GM21447 (cell line): ENCODE measurements around the gene HRG.
A peak's percentile ranks its signal among the peaks of the same experiment; 100 is the strongest.

Experiments used
- ATAC-seq: cut with Tn5 transposase; IDR thresholded peaks from one replicate; pipeline ENCODE4 v1.9.1; 2021; ENCODE audit not compliant: unreplicated experiment

HRG gene

DNA sequence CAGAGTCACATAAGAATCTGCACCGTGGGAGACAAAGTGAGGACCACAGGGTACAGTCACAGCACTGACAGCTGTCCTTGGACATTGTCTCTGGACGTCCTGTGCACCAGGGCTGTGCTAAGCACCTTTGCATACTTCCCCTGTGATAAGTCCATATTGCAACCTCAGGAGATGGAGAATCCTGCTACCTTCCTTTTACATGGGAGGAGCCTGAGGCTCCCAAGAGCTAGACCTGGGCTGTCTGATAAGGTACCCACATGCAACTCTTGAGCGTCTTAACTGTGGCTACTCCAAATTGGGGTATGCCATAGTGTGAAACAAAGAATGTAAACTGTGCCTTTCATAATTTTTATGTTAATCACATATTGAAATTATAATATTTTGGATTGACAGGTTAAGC, 28.1 kb upstream of the HRG start:
- ATAC-seq: no peak

DNA sequence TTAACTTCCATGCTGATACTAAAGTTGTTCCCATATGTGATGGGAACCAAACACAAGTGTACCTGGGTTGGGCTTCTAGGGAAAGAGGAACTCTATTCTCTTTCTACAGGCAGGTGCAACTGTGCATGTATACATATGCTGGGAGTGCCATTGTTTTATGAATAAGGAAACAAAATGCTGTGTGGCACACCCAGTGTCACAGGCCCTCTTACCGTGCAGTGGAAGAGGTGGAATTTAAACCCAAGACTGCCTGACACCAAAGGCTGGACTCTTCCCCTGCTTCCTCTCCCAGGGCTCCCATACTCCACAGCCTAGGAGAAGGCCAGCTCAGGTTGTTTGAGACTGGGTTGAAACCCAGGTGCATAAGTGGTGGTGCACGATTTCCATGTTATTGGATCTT, 27.6 kb upstream of the HRG start:
- ATAC-seq: no peak

DNA sequence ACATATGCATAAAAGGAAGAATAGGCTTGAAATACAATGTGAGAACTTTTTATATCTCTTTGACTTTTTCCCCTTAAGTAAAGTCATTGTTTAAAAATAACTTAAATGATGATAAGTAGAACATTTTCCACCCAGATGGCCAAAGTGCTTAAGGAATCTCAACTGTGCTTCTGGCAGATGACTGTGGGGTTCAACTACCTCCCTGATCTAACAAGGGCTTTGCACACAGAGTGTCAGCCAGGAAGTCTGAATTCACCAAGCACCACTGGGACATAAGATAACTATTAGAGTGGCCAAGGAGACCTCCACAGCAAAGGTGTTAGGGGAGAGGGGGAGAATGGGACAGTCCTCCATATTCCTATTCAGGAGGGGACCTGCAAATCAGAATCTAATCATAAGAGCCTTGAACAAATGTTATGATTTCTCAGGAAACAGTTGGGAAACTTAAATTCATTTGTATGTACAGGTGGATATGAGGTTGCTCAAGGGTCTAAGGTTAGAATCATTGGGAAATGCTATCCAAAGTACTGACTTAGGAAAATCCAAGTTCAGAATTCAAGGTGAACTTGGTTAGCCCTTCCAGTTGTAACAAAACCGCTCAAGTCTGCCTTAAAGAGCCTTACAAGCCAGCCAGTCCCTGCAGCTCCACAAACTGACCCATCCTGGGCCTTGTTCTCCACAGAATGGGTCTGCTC, 25.9 kb upstream of the HRG start, which contains the start of gene FETUB:
TSS of gene FETUB (plus strand) at position 622 of the 695 bp plus-strand sequence. CDS start at position 684, 62 bp downstream.
- no peak for ATAC-seq

DNA sequence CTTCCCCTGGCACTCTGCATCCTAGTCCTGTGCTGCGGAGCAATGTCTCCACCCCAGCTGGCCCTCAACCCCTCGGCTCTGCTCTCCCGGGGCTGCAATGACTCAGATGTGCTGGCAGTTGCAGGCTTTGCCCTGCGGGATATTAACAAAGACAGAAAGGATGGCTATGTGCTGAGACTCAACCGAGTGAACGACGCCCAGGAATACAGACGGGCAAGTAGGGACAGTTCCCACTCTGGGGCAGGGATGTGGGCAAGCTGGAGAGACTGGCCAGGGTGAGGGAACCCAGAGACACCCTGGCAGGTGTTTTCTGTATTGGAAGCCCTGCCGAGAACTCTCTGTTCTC, 25.4 kb upstream of the HRG start:
- ATAC-seq: no peak

DNA sequence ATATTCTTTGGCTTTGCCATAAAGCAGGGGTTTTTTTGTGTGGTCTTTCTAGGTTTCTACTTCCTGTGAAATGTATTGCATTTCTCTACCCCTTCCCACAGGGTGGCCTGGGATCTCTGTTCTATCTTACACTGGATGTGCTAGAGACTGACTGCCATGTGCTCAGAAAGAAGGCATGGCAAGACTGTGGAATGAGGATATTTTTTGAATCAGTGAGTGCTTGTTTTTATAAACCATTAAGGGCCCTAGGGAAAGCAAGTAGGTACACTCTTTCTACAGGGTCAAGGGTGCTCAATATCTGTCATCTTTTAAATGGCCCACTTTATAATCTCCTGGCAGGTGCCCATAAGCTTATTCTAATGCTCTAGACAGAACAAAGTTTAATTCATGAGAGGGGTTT, 24.9 kb upstream of the HRG start:
- ATAC-seq: no peak

DNA sequence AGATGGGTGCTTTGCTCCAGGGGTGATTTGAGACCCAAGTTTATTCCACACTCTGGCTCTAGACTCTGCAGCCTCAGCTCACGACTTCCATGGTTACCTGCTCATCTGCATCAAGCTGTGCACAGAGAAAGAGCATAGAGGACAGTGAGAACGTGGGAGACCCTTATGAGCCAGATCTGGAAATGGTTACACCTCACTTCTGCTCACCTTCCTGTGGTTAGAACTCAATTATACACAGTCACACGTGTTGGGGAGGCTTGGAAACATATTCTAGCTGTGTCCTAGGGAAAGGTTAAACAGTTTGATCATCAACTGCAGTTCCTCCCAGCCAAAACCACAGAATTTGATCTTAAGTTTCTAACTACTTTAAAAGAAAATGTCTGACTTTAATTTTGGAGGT, 23.8 kb upstream of the HRG start:
- ATAC-seq: no peak

DNA sequence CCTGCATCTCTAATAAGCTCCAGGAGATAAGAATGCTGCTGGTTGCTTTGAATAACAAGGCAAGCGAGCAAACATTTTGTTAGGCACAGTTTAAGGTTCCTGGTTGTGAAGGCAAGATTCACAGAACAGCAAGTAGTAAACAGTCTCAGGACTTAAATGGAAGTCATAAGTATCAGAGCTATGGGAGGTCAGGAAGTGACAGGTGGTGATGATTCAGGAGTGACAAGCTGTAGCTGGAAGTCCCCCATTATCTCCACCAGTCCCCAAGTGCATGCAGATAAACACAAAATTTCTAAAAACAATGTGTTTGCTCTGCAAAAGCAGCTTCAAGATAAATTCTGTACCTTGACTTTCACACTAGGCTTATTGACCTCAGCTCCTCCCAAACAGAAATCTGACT, 22.3 kb upstream of the HRG start:
- ATAC-seq: no peak

DNA sequence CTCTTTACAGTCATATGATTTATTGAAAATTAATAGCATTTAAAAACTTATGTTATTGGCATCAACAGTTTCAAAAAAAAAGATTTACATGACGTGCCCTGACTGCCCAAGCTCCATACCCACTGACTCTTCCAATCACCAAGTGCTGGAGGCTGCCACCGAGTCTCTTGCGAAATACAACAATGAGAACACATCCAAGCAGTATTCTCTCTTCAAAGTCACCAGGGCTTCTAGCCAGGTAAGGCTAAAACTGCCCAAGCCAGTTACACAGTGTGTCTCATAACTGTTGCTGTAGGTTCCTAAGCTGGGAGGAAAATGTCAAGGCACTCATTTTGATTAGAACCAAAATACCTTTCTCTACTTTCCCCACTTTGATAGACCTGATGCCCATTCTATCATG, 21.1 kb upstream of the HRG start:
- ATAC-seq: no peak

DNA sequence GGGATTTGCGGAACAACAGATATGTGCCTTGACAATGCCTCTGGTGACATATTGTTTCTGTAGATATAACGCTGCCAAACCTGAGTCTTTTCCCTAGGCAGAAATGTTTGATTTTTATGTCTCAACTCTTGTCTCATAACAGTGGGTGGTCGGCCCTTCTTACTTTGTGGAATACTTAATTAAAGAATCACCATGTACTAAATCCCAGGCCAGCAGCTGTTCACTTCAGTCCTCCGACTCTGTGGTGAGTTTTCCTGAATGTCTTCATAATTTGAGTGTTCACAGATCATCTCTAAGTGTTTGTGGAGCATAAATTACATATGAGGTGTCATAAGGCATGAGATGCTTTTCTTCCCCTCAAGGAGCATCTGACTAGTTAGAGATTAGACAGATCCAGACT, 19.7 kb upstream of the HRG start:
- ATAC-seq: no peak

DNA sequence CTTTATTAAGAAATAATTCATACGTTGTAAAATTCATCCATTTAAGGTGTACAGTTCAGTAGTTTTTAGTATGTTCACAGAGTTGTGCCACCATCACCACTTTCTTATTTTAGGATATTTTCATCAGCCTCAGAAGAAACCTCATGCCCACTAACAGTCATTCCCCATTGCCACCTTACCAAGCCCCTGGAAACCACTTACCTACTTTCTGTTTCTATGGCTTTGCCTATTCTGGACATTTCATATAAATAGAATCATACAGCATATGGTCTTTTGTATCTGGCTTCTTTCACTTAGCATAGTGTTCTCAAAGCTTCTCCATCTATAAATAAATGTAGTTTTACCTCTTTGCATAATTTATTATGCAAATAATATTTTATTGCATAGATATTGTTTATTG, 19.0 kb upstream of the HRG start:
- no peak for ATAC-seq

DNA sequence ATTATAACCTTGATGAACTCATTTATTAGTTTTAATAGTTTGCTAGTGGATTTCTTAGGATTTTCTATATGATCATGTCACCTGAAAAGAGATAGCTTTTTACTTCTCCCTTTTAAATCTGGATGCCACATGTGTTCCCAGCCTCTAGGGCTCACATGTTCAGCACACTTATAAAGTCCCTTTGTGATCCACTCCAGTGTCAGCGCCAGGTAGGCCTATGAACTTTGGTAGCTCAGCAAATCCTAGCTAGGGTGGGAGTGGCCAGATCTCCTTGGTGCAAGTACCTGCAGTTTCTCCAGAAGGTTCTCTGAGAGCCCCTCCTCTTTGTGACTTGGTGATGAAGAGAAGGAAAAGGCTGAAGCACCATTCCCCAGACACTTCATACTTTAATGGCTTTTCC, 17.0 kb upstream of the HRG start:
- no peak for ATAC-seq

DNA sequence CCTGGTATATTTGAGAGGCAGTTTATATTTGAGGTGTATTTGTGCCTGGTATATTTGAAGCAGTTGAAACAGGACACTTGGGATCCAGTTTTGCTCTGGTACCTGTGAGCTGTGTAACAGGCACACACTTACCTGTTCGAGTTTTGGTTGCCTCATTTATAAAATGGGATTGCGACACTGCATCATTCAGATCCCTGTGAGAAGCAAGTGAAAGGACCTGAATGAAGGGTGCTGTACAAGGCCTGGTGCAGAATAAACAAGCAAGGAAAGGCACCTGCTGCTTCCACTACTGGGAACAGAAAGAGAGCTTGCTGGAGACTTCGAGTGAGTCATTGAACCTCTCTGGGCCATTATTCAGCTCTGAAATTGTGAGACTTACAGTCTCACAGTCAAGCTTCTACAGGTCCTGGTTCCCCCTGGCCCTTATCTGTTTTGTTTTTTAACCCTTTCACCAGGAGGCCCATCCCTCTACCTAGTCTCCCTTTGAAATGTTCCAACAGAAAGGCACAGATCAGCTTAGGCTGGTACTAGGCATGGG, 14.1 kb upstream of the HRG start:
- ATAC-seq: no peak

DNA sequence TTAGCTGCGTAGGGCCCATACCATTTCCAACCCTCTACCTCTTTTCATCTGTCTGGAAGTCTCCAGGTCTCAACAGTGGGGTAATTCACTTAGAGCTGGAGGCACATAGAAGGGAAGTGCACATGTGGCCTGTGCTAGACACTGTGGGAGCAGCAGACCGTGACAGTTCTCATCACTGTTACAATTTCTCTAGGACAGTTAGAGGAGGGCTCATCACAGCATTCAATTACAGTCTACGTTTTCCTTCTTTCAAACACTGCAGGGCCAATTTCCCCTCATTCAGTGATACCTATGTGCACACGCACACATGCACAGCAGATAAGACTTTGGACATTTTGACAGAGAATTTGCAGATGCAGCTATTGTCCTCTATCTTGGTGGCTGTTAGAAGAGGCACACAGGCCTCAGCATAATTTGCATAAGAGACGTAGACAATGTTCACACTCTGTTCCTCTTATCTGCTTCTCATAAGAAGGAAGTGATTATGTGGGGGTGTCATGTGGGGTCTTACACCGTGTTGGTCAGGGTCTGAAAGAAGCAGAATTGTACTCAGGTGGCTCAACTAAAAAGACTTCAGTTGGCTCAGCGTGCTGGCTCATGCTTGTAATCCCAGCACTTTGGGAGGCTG, 12.6 kb upstream of the HRG start:
- peak; percentile 96 for ATAC-seq

DNA sequence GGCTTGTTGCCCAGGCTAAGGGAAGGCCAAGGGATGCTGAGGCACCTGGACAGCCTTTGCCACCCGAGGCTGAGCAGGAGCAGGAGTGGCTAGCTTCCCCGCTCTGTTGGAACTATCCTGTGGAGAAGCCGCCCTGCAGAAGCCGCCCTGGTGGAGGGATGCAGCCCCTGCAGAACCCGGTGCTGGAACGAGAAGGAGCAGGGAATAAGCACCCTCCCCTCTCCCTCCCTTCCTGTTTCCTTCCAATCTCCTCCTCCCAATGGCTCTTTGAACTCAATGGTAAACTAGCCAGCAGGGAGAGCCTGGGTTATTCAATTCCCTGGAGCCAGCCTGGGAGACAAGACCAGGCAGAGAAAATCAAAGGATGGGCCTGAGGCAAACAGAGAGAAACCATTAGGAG, 11.8 kb upstream of the HRG start:
- ATAC-seq: no peak

DNA sequence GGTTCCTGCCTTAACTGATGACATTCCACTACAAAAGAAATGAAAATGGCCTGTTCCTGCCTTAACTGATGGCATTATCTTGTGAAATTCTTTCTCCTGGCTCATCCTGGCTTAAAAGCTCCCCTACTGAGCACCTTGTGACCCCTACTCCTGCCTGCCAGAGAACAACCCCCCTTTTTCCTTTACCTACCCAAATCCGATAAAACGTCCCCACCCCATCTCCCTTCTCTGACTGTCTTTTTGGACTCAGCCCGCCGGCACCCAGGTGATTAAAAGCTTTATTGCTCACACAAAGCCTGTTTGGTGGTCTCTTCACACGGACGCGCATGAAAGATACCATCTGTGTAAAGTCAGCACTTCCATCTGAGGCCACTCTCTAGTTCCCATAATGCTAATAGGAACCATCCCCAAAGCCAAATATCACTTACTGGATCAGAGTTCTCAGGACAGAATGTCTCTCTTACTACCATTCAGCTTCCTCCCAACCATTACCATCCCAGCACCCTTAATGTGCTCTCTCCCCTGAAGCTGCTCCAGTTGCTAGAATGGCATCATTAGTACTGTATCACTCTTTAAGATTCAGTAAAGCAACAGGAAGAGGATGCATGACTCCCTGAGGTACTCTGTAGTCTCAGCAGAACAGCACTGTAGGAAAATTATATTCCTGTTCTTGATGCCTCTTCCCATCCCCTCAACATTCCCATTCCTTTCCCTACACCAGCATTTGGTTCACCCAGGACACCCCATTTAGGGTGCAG, 2.3 kb upstream of the HRG start:
- ATAC-seq: no peak

DNA sequence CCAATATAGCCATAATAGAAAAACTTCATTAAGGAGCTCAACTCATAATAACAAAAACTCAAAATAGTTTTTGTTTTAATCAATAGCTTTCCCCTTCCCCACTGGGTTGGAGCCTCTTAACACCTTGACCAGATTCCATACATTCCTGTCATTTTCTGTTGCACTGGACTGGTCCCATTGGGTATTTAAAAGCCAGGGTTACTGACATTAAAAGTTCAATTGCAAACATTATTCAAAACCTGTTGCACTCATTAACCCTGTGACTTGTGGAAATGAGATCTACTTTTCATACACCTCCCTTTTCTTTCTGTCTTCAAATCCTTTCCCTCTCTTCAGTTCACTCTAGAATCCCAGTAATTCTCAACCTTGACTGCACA, 1.7 kb upstream of the HRG start:
- no peak for ATAC-seq

DNA sequence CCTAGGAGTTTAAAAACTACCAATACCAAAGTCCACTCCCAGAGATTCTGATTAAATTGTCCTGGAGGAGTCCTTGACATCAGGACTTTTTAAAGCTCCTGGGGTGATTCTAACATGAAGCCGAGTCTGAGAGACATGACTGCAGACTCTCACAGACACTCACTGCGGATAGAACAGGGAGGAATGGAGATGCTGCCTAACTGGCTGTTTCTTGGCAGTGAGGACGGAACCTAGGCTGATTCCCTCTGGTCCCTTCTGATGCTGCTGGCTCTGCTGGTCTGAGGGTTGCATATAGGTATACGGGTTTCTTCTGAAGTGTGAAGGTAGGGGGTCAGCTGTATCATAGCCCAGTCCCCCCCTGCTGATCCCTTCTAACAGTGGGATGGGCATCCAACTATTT, 1.3 kb upstream of the HRG start:
- no peak for ATAC-seq

DNA sequence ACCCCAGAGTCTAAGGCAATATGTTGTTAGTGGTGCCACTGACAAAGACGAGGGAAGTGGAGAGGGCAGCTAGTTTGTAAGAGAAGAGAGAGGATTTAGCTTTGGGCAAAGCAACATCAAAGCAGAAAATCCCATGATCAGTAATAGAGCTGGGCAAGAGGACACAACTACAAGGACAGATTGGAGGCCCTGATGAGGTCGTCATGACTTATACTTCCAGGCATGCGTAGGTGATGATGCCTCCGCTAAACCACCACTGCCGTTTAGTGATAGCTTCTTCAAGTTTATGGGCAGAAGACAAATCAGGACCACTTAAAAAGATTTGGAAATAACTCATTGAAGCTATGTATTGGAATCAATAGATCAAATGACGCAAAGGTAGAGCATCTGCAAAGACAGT, 2.6 kb downstream of the HRG start:
- no peak for ATAC-seq

DNA sequence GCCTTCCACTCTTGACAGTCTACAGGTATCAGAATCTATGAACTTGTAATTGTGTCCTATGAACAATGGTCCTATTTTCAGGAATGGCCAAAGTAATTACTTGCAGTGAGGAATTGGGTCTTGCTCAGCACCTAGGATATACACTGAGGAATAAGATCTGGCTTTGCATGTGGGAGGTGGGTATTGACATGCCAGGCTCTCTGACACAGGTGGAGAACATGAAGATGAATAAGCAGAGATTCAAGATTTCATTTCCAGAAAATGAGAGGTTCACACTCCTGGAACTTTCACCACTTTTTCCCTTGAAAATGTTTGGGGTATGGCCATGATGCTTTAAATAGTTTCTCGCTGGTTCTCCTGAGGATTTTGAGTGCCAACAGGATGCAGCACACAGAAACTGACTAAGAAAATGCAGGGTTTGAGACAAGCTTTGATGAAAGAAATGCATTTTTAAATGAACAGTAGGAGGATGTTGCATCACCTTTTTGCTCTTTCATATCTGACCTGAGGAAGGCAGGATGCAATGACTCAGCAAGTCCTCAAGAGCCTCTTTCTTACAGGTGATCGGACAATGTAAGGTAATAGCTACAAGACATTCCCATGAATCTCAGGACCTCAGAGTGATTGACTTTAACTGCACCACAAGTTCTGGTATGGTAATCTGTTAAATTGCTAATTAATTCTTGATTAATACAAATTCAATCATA, 3.7 kb downstream of the HRG start:
- no peak for ATAC-seq

DNA sequence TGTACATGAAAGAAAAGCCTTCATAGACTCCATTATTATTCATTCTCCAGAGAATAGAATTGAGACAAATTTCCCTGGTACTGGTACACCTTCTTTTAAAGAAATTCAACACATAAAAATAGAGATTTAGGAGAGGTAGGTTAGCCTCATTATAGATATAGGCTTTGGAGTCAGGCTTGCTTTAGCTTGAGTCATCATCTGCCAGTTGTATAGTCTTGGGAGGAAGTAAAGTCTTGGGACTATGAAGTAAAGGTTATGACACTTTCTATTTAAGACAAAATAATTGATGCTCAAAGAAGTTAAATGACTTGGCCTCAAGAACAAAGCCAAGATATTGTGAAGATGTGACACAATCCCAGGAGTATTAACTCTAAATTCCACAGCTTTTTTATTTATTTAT, 4.3 kb downstream of the HRG start:
- no peak for ATAC-seq

DNA sequence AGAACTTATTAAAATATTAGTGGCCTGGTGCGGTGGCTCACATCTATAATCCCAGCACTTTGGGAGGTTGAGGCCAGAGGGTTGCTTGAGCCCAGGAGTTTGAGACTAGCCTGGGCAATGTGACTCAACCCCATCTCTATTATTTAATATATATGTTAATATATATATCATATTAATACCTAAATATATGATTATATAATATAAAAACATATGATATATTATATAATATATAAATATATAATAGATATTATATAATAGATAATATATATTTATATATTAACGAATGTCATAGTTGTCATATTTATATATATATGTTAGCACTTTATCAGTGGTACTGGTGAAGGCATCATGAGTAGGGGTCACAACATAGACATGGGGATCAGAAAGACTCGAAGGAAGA, 5.2 kb downstream of the HRG start:
- no peak for ATAC-seq

DNA sequence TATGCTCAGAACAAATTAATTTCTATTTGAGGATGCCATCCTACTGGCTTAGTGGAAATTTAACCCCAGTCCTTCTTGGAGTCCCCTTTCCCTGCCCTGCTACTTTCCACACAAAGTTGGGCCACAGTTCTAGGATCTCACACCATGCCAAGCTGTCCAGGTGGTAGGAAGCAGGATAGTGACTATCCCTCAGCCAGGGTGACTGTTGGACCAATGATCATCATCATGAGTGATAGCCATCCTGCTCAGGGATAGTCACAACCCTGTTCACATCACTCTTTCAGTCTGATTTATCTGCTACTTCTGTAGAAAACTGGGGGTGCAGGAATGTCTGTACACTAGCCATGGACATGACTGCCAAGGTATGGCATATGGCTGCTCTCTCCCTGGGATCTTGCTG, 12.8 kb downstream of the HRG start:
- ATAC-seq: no peak
